ENCODE results near the gene CAP2.

GRCh38 chr6:17494919-17495318 is 101.5 kb downstream of the CAP2 start:
- TF ChIP-seq CTCF (IDR thresholded peaks at IDR 0.05; ENCODE audit: insufficient read depth, low read depth, low read length): no peak
- TF ChIP-seq EZH2 (IDR thresholded peaks at IDR 0.05; ENCODE audit: insufficient read depth, low read length): no peak
